K562 (cell line): Measurements from ENCODE around the gene PPM1F. TPM values are rescaled to one million over a fixed set of nuclear protein-coding genes. Genes with fewer than 3 reads are reported as not detected.

Experiments
- ATF3 ChIP-seq, 2 experiments: fragments of 450-650 bp in 1 of 2; sonication (generic) in 1 of 2; formaldehyde crosslinking in 1 of 2; IDR thresholded peaks in 1 of 2; conservative IDR thresholded peaks in 1 of 2; 2 replicates each; pipeline versions ENCODE4 v1.6.1 to v1.8.1; 2016 to 2023; ENCODE audit warnings: mild to moderate bottlenecking in 2 of 2, moderate library complexity in 2 of 2, inconsistent platforms in 1 of 2, missing genetic modification reagents in 1 of 2
- BRCA1 ChIP-seq, 2 experiments: fragments of 450-650 bp in 1 of 2; sonication (generic) in 1 of 2; formaldehyde crosslinking in 1 of 2; IDR thresholded peaks; 2 replicates each; pipeline versions ENCODE4 v1.5.0 to v1.6.1; 2017 to 2020; ENCODE audit warnings: mild to moderate bottlenecking in 1 of 2, missing genetic modification reagents in 1 of 2
- CEBPZ ChIP-seq: fragments of 150-350 bp; IDR thresholded peaks from 2 replicates; pipeline ENCODE4 v1.6.1; 2014; ENCODE audit warnings: low read depth, mild to moderate bottlenecking, low read length, borderline replicate concordance
- E2F1 ChIP-seq: sonication (generic); formaldehyde crosslinking; IDR thresholded peaks from 2 replicates; pipeline ENCODE4 v1.8.1; 2023; ENCODE audit warnings: mild to moderate bottlenecking, missing genetic modification reagents, moderate library complexity
- HMGXB4 ChIP-seq: sonication (generic); formaldehyde crosslinking; IDR thresholded peaks from 2 replicates; pipeline ENCODE4 v1.8.1; 2023; ENCODE audit warnings: mild to moderate bottlenecking, missing genetic modification reagents
- JUN ChIP-seq, 2 experiments: sonication (generic) in 1 of 2; formaldehyde crosslinking in 1 of 2; IDR thresholded peaks; 2 replicates each; pipeline versions ENCODE4 v1.6.1 to v1.8.0; 2012 to 2022; ENCODE audit warnings: borderline replicate concordance in 2 of 2, mild to moderate bottlenecking in 2 of 2, improper control_type of control experiment in 1 of 2, low read depth in 1 of 2, low read length in 1 of 2, missing genetic modification reagents in 1 of 2
- MAFK ChIP-seq: IDR thresholded peaks from 2 replicates; pipeline ENCODE4 v1.6.1; 2011; ENCODE audit warnings: low read length, improper control_type of control experiment
- NONO ChIP-seq, 2 experiments: fragments of 200-400 bp in 1 of 2; fragments of 450-650 bp in 1 of 2; formaldehyde crosslinking in 1 of 2; IDR thresholded peaks; 2 replicates each; pipeline ENCODE4 v1.6.1; 2017; ENCODE audit warnings: low read depth in 2 of 2, mild to moderate bottlenecking in 2 of 2, moderate library complexity in 2 of 2, low read length in 1 of 2
- RBBP5 ChIP-seq: fragments of 200-600 bp; sonication (generic); IDR thresholded peaks from 2 replicates; pipeline ENCODE4 v1.6.1; 2012; ENCODE audit warnings: borderline replicate concordance, mild to moderate bottlenecking, low read length, control low read depth, inconsistent platforms; ENCODE audit not compliant: insufficient read depth, poor library complexity, severe bottlenecking
- SREBF1 ChIP-seq: fragments of 150-350 bp; IDR thresholded peaks from 2 replicates; pipeline ENCODE4 v1.6.1; 2014; ENCODE audit warnings: antibody characterized with exemption, low read depth, low read length, borderline replicate concordance
- TSC22D4 ChIP-seq: fragments of 450-650 bp; IDR thresholded peaks from 2 replicates; pipeline ENCODE4 v1.6.1; 2016; ENCODE audit warnings: missing genetic modification characterization, missing biosample characterization, control low read depth
- ZBTB26 ChIP-seq: fragments of 450-650 bp; formaldehyde crosslinking; IDR thresholded peaks from 2 replicates; pipeline ENCODE4 v1.4.0; 2022; ENCODE audit warnings: missing genetic modification characterization
- ZEB2 ChIP-seq: fragments of 450-650 bp; IDR thresholded peaks from 2 replicates; pipeline ENCODE4 v1.6.1; 2016
- ZNF143 ChIP-seq: sonication (generic); formaldehyde crosslinking; IDR thresholded peaks from 2 replicates; pipeline ENCODE4 v1.9.0; 2022; ENCODE audit warnings: mild to moderate bottlenecking, missing genetic modification reagents
- ZNF347 ChIP-seq: fragments of 450-650 bp; formaldehyde crosslinking; IDR thresholded peaks from 2 replicates; pipeline ENCODE4 v1.4.0; 2020; ENCODE audit warnings: low read depth, mild to moderate bottlenecking, moderate library complexity
- polyA plus RNA-seq, 8 experiments: library from polyadenylated mRNA; depleted of rRNA in 4 of 8; stranded (reverse) in 5 of 8; unstranded in 3 of 8; fragments of >200 nt; fragmentation: Nextera tagmentation in 2 of 8; fragmentation: Illumina TruSeq in 1 of 8; extraction: Ambion mirVana in 2 of 8; extraction: Trizol in 1 of 8; gene quantifications; 2 replicates each; pipeline versions ENCODE4 v1.2.1 to v1.2.3, GENCODE V29; 2011 to 2014; ENCODE audit warnings: inconsistent platforms in 1 of 8, missing spikeins in 1 of 8
- total RNA-seq, 7 experiments: library from RNA; depleted of rRNA in 6 of 7; stranded (reverse); fragments of >200 nt in 6 of 7; fragmentation: Illumina TruSeq in 2 of 7; extraction: Trizol in 2 of 7; gene quantifications; 2 replicates each; pipeline versions ENCODE4 v1.2.1 to v1.2.3, GENCODE V29; 2011 to 2021; ENCODE audit warnings: low replicate concordance in 1 of 7

PPM1F gene
- total and polyA plus RNA-seq, 9 of the 15 experiments (the other 6 are each of a cell fraction or from before 2014, with no cell fraction given): 2.1 to 159 (median 64.0) TPM

- no peak for TF ChIP-seq RBBP5
- no peak for TF ChIP-seq TSC22D4 (tag)
- TF ChIP-seq ZEB2: no peak
- TF ChIP-seq CEBPZ: no peak
- TF ChIP-seq ATF3 (IDR thresholded peaks at IDR 0.05): no peak
- TF ChIP-seq ATF3 (CRISPR knock-in tag; conservative IDR thresholded peaks at IDR 0.05): peak; percentile 82
- TF ChIP-seq HMGXB4 (CRISPR knock-in tag): peak; percentile 96; the same call in 1 of the 2 replicates
- no peak for TF ChIP-seq ZBTB26 (CRISPR knock-in tag)
- TF ChIP-seq E2F1 (CRISPR knock-in tag): peak; percentile 77; the same call in 1 of the 2 replicates
- no peak for TF ChIP-seq ZNF347
- TF ChIP-seq BRCA1 (IDR thresholded peaks at IDR 0.05): no peak
- TF ChIP-seq BRCA1 (CRISPR knock-in tag; IDR thresholded peaks at IDR 0.05): no peak
- no peak for TF ChIP-seq SREBF1
- TF ChIP-seq JUN (IDR thresholded peaks at IDR 0.05; ENCODE audit: borderline replicate concordance, low read depth, low read length): peak; percentile 58; the same call in 1 of the 2 replicates
- no peak for TF ChIP-seq JUN (CRISPR knock-in tag; IDR thresholded peaks at IDR 0.05; ENCODE audit: borderline replicate concordance)
- TF ChIP-seq NONO (IDR thresholded peaks at IDR 0.05; ENCODE audit: low read depth in 2 of 2, low read length in 1 of 2): no peak
- no peak for TF ChIP-seq ZNF143 (CRISPR knock-in tag)
- peak; percentile 46; the same call in 1 of the 2 replicates for TF ChIP-seq MAFK
These were observed 32.1 kb upstream of the PPM1F start (continued) for GRCh38 chr22:21984793-21985192.
